NOMO-1 treated with DMSO at 0.1 percent for 48 hours (cell line): ENCODE results near the gene IRX4.

Experiments
- DNase-seq: peaks from one replicate; lab custom pipeline; 2025; ENCODE audit not compliant: unreplicated experiment; lab: John Stamatoyannopoulos, UW

The IRX4 gene

DNA sequence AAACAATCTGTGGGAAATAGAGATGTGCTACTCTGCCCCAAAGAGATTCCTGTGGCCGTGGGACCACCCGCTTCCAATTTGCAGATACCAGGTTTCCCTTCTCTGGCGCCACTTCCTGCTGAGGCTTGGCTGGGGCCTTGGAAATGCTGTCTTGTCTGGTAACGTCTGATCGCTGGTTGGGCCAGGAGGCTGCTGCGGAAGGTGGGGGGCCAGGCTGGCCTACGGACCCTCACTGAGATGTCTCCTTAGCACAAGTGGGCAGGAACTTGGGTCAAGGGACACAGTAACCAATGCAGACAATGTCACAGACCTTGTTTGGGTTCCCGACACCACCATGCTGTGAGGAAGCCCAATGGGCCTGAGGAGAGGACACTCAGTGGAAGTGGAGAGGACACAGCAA lies 31.7 kb upstream of the IRX4 start:
- no peak for DNase-seq

DNA sequence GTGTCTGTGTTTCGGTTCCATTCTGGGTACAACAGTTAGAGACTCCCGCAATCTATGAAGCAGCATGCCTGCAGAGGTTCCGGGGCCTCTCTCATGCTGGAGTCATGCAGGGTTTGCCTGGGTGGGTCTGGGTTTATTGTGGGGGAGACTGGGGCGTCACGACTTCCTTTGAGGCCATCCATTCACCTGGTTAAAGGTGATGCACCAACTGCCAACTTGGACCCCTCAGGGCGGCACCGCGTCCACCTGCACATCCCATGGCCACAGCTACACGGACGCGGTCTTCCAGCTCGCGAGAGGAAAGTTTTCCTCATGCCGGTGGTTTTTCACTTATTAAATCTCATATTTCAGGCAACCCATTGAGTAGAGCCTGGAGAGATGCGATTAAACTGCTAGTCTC lies 30.9 kb upstream of the IRX4 start:
- no peak for DNase-seq

DNA sequence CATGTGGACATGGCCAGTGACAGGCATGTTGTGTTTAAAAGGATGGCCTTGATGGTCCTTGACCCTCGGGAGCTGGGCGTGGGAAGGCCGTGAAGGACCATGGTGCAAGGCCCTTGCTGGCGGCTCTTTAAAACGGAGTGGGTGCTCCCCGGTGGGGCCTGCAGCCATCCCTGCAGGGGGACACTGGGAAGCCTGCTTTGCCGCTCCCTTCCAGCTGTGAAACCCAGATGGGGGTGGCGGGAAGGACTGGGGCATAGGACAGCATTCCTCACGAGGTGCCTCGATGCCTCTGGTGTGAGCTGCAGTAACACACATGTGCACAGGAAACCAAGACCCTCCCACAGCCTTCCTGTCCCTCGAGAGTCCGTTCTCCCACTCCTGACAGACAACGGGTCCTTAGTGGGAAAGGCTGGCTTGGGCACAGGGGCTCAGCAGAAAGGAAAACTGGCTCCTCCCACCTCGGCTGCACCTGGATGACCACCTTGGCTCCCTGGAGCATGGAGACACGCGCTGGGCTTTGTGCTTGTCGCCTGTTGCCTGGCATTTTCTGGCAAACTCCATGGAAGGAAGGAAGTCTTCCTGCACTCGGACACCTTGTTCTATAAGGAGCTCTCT lies 30.3 kb upstream of the IRX4 start:
- no peak for DNase-seq

DNA sequence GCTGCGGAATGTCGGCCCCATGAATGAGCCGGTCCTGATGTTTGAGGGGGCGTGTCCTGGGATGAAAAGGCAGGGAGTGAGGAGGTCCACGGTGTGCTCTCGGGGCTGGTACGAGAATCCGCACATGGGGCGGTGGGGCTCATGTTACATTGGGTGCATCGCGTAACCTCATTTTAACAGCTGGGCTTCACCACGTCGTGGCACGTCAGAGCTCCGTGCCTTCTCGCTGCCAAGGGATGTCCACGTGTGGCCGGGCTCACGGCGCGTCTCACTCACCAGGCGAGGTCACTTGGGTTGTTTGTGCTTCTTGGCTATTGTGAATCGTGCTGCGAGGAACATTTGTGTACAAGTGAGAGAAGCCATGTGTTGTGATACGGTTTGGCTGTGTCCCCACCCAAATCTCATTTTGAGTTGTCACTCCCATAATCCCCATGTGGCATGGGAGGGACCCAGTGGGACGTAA lies 29.1 kb upstream of the IRX4 start:
- no peak for DNase-seq

DNA sequence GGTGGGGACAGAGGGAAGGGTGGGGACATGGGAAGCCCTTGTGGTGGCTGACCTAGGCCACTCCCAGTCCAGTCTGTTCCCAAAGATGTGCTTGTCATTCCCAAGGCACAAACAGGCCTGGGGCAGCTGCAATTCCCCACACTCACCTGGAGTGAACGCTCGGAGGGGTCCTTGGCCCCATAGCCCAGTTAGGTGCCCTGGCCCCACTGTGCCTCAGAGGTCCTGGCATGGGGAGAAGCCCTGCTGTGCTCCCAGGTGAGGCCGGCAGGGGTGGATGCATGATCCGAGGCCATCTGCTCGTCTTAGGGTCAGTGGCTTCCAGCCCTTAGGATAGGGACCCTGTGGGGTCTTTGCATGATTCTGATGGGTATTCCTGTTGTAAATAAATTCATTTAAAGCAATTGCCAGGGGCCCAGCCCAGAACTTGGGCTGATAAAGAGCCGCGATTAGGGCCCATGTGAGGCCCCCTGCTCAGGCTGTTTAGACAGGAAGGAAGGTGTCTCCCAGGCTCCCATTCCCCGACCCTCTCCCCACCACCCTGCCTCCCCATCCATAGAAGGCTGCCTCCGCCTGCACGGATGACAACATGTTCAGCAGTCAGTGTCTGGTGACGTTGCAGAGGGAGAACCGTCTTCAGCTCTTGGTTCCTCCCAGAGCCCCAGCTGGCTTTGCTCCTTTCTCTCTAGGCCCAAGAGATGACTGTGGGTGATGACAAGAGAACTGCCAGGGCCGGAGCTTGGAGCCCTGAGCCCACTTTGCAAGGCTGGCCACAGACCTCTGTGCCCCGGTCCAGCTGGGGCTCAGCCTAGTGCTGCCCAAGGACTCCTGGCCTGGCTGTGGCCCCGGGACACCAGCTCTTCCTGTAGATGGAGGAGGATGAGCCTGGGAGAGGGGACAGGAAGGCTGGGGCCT lies 28.4 kb upstream of the IRX4 start:
- DNase-seq, result no peak

DNA sequence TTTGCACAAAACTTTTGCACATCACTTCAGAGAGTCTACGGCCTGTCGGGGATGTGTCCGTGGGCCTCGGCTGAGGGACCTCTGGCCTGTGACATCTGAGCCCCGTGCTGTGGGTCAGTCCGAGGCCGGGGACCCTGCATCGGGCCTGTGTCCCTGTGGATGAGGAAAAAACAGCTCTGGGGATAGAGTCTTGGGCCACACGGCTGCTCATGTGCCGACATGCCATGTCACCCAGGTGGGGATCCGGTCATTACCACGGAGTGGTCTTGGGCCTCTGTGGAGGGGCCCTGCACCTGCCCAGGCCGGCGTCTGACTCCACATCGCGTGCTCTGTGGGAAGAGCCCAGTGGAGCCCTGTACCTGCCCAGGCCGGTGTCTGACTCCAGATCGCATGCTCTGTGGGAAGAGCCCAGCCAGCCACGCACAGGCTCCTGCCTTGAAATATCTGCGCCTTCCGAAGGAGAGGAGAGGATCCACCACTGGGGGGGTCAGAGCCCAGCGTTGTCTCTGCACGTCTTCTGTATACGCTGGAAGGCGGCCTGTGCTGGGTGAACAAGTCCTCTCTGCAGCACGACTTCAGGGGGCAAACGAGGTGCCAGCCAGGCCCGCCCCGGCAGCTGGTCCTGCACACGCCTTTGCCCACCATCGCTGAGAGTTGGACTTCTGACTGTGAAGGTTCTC lies 27.5 kb upstream of the IRX4 start:
- DNase-seq, result no peak

DNA sequence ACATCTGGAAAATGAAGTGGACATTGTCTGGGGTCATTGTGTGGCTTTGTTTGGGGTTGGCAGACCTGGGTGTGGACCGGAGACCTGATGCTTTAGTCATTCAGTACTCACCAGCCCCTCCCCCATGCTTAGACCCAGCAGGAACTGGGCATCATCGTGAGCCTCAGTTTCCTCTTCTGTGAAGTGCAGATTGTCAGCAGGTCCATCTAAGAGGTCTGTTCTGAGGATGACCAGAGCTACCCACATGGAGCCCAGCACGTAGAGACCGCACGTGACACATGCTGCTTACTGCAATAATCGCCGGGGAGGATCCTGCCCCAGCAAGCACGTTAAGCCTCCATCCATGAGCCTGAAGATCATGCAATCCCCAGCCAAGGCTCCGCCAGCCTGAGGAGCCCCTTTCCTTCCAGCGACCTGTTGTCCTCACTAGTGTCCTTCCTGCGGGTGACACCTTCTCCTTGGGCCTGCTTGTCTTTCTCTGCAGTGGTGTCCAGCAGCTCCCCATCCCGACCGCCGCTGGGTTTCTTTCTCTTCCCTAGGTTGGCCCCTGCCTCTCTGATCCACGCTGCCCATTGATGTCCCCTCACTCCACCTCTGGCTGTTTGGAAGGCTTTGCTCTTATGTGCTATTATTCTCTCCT lies 26.7 kb upstream of the IRX4 start:
- no peak for DNase-seq

DNA sequence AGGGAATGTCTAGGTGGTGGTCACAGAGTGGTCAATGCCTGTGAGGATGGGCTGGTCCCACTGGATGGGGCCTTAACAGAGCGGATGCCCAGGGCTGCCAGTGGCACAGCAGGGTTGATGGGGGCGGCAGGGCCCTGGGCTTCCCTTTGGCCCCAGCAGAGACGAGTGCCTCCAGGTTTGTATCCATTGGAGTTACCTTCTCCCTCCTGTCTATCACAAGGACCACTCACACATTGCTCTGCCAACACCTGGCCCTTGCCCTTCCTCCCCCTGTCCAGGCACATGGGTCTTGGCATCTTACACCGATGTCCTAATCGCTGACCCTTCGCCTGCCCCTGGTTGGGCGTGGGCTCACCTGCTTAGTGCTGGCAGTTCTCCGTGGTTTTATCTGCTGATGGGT lies 26.2 kb upstream of the IRX4 start:
- DNase-seq, result no peak

DNA sequence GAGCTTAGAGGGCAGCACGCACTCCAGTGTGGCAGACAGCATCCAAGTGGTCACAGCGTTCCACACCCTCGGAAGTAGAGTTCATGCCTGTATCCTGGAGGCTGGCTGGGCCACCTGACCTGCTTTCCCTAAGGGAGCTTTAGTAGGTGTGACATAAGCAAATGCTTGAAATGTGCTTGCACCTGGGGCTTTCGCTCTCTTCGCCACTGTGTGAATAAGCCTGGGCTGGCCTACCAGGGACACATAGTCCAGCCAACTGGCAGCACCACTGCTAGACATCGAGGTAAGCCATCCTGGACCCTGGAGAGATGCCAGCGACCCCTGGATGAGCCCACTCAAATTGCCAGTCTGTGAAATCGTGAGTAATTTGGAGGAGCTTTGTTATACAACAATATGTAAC lies 24.9 kb upstream of the IRX4 start:
- DNase-seq, result no peak

DNA sequence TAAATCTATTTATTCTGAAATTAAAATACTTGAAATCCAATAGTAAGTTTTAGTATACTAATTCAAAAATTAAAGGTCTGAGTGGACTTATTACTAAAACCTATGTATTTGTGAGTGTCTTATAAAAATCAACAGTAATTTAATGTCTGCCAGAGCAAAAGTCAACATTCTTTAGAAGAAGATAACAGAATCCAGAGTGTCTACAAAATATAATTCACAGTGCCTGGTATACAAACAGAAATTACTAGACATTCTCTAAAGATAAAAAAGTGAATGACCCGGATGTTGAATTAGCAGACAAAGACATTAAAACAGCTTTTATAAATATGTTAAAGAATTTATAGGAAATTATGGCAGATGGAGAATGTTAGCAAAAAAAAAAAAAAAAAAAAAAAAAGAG lies 22.4 kb upstream of the IRX4 start:
- DNase-seq, result no peak

DNA sequence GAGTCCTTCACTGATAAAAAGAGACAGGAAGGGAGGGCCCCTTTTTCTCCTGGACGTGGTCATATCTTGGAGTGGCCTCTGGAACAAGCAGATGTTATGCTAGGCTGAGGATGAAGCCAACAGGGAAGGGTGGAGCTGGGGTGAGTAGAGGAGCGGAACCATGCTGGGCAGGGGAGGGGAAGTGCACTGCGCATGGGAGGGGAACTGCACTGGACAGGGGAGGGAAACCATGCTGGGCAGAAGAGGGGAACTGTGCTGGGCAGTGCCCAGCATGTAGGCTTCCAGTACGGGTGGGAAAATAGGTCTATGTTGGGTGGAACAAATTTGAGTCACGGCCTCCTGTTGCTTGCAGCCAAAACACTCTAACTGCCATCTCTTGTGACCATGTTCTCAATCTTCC lies 19.3 kb upstream of the IRX4 start:
- no peak for DNase-seq

DNA sequence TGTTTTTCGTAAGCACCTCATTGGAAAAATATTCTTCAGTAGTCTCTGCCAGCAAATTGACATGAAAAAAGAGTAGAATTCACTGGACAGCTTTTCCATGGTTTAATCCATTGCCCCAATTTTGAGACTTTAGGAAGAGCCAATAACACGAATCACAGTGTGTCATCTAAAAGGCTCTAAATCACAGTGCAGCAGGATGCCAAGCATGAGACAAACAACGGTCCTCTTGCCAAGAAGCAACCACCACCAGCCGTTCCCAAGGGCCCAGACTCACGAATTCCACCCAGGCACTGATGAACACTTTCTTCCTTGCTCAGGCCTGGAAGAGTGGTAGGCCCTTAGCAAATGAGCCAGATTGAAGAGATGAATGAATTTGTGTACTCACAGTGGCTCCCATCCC lies 18.3 kb upstream of the IRX4 start:
- DNase-seq, result no peak

DNA sequence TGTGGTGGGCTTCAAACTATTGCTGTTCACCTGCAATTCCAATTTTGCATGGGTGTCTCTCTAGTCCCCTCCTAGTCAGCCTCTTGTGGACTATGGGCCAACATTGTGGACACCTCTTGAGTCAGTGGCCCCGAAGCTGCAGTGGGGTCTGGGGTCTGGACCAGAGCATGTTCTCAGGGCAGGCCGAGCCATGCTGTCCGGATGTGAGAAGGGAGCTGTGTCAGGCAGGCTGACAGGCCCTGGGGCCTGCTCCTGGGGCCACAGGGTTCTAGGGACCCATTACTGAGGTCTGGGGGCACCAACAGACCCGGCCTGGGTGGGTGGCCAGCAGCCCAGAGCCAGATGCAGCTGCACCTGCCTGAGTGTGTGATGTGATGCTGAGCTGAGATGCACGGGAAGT lies 16.5 kb upstream of the IRX4 start:
- DNase-seq, result no peak

DNA sequence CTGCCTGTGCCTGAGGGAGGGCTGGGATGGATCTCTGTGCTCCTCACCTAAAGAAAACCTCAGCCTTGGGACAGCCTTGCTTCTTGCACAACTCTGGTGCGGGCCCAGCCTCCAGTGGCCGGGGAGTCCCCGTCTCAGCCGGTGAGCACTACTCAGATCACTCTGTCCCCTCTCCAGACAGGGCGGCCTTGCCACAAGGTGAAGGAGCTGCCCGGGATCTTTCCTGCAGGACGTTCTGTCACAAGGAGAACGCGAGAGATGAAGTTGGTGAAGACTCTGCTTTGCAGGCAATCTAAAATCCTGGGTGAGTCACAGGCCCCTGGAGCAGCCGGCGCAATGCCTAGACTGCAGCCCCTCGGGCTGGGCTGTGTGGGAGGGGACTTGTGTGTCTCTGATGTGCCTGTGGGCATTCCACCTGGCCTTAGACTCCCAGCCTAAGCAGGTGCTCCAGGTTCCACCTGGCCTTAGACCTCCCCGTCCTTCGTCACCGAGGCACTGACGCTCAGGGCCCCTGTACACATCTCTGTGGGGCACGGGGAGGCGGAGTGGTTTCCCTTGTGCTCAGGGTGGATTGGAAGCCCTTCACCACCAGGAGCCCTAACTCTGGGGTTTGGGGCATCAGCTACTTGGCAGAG lies 15.2 kb upstream of the IRX4 start:
- no peak for DNase-seq

DNA sequence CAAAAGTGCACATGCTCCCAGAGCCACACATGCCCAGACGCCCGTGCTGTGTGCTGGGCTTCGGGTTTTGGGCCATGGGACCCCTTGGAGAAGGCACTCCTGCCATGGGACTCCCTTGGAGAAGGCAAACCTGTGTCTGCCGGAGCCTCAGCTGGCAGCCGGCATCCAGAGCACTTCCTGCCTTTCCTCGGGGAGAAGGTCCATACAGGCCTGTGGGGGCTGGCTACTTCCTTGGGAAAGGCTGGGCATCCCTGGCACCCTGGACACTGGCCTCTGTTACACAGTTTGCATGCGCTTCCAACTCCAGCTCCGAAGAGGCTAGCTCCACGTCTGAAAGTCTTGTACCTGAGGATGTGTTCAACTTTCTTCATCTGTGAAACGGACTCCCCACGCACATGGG lies 14.7 kb upstream of the IRX4 start:
- DNase-seq, result no peak

DNA sequence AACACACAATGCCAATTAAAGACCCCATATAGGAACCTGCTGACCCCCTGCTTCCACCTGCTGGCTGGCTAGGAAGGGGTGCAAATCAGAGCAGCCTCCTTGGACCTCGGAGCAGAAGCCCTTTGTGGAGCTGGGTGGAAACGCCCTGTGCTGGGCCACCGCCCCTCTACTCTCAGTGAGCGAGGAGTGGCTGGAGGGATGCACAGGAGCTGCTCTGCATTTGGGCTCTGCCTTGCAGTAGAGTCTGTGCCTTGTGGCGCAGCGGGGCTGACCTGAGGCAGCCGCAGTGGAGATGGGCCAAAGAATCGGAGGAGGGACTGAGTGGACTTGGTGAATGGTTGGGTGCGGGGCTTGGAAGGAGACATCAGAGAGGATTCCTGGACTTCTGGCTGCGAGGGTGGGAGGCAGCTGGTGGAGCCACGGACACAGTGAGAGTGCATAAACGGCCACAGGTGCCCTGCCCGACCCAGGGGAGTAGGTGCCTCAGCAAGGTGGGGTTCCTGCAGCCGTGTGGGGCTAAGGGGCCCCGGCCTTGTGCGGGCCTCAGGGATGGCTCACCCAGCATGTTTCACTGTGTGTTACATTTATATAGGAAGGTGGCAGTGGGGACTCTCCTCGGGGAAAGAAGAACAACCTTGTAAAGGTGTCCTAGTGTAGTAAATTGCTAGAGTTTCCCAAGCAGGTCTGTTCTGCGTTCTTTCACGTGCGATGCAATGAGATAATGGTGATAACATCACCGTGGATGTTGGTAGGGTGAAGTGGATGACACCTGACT lies 14.1 kb upstream of the IRX4 start:
- DNase-seq, result no peak

DNA sequence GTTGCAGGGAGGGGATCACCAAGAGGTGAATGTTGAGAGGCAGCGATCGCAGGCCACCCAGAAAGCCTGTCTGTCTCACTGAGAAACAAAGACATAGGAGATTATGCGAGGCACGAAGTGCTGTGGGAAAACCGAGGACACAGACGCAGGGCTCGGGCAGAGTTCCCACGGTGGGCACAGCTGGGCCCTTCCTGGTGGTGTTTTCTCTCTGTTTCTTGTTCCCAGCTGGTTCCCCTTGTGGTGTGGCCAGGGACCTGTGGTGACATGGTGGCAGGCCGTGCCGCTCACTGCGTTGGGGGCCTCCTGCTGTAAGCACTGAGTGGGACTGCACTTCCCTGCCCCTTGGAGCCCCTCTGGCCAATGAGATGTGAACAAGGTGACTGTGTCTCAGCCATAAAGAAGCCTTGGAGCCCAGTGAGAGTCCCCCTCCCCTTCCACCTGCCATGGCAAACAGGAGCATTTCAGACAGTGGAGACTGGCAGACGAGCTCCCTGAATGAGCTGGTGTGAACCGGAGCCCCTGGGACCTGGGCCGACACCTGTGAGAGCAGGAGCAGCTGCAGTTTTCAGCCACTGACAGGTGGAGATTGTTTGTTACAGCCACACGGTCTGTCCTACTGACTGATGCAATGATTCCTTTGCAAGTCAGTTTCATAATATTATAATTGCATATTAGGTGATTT lies 13.2 kb upstream of the IRX4 start:
- DNase-seq, result no peak

DNA sequence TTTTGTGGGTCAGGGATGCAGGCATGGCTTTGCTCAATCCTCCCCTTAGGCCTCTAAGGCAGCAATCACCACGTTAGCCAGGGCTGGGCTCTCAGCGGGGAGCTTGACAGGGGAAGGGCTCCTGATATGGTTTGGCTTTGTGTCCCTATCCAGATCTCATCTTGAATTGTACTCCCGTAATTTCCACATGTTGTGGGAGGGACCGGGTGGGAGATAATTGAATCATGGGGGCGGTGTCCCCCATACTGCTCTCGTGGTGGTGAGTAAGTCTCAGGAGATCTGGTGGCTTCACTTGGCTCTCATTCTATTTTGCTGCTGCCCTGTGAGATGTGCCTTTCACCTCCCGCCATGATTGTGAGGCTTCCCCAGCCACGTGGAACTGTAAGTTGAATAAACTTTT lies 11.5 kb upstream of the IRX4 start:
- no peak for DNase-seq

DNA sequence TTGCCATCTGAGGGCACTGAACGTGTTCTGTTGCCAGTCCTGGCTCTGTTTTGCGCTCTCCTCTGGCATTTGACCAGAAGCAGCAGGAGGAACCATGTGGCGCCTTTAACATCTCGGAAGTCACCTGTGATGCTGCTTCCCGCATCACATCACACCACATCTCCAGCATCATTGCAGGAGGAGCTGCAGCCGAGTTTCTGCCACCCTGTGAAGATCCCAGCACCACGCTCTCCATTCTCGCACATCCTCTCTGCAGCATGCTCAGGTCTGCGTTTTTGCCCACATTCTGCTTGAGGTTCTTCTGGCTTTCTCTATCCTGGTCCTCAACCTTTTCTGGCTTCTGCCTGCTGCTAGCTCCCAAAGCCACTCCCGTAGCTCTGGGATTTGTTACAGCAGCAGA lies 11.0 kb upstream of the IRX4 start:
- DNase-seq, result no peak
